GM12801 (cell line): ENCODE measurements around the gene INPP4B.

Experiments
- CTCF ChIP-seq: IDR thresholded peaks from one replicate; pipeline ENCODE4 v1.5.1; 2011; ENCODE audit warnings: control low read depth; ENCODE audit not compliant: insufficient read length; ENCODE audit errors: extremely low read depth

Gene INPP4B

GRCh38 chr4:142523111-142523510, 323.0 kb downstream of the INPP4B start:
- no peak for TF ChIP-seq CTCF

- no peak for TF ChIP-seq CTCF
Observed at GRCh38 chr4:142519342-142519741, 326.8 kb downstream of the INPP4B start.

GRCh38 chr4:142516686-142517526, 329.2 kb downstream of the INPP4B start:
- no peak for TF ChIP-seq CTCF

GRCh38 chr4:142512161-142512560, 333.9 kb downstream of the INPP4B start:
- TF ChIP-seq CTCF, result no peak

- TF ChIP-seq CTCF, result no peak
Observed at GRCh38 chr4:142509881-142510280, 336.2 kb downstream of the INPP4B start.

- no peak for TF ChIP-seq CTCF
Observed at GRCh38 chr4:142500966-142501365, 345.1 kb downstream of the INPP4B start.

- no peak for TF ChIP-seq CTCF
Observed at GRCh38 chr4:142497606-142498005, 348.5 kb downstream of the INPP4B start.
